ENCODE measurements around the gene GRK7.

DNA sequence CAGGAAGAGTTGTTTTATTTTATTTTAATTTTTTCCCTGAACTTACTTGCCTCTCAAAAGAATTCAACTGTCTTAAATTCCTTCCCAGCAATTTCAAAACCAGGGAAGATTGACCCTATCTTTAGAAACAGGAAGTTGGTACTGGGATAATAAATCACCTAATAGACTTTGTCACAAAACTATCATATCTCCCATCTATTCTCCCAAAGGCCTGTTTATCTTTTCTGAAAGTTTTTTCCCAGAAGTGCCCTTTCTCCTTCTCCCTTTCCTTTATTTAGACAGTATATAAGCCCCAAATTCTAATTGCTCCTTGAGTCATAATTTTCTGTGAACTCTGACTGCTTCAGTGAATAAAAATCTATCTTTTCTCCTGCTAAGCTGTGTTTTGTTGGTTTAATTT, 28.0 kb upstream of the GRK7 start:
- TF ChIP-seq EP300 (IDR thresholded peaks at IDR 0.05; ENCODE audit: borderline replicate concordance), result no peak
- no peak for TF ChIP-seq TAF1 (IDR thresholded peaks at IDR 0.05; ENCODE audit: low read depth)
- no peak for TF ChIP-seq CREB1 (IDR thresholded peaks at IDR 0.05; ENCODE audit: low read depth)
- no peak for TF ChIP-seq NFIC (IDR thresholded peaks at IDR 0.05)

Measured in Ishikawa (cell line).